SU-DHL-6 (cell line): ENCODE measurements around the gene GJA4.

Experiments
- EZH2phosphoT487 ChIP-seq: fragments of 200-600 bp; sonication (generic), shearing (Covaris generic); conservative IDR thresholded peaks from 2 replicates; pipeline ENCODE4 v1.6.1; 2018; ENCODE audit warnings: mild to moderate bottlenecking, antibody characterized with exemption, low read length, moderate library complexity, mixed read lengths
- TF ChIP-seq, protein P1 (sequence below): fragments of 200-600 bp; sonication (generic); IDR thresholded peaks from one replicate; pipeline ENCODE4 v1.5.1; 2017; ENCODE audit warnings: antibody characterized with exemption, mild to moderate bottlenecking, low read length, moderate library complexity; ENCODE audit not compliant: insufficient read depth, poor library complexity, severe bottlenecking

DNA sequence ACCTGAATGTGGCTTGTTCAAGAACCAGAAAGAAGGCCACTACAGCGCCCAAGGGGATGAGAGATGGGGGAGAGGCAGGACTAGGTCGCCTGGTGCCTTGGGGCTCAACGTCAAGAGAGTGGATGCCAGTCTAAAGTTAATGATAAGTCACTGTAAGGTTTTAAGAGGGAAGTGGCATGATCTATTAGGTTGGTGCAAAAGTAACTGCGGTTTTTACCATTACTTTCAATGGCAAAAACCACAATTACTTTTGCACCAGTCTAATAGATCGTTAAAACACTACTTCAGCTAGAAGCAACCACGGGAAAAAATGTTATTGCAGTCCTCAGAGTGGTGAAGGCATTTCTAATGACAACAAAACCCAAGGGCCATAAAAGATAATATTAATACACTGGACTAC, 14.4 kb upstream of the GJA4 start:
- no peak for TF ChIP-seq EZH2phosphoT487
- TF ChIP-seq, protein P1, sequence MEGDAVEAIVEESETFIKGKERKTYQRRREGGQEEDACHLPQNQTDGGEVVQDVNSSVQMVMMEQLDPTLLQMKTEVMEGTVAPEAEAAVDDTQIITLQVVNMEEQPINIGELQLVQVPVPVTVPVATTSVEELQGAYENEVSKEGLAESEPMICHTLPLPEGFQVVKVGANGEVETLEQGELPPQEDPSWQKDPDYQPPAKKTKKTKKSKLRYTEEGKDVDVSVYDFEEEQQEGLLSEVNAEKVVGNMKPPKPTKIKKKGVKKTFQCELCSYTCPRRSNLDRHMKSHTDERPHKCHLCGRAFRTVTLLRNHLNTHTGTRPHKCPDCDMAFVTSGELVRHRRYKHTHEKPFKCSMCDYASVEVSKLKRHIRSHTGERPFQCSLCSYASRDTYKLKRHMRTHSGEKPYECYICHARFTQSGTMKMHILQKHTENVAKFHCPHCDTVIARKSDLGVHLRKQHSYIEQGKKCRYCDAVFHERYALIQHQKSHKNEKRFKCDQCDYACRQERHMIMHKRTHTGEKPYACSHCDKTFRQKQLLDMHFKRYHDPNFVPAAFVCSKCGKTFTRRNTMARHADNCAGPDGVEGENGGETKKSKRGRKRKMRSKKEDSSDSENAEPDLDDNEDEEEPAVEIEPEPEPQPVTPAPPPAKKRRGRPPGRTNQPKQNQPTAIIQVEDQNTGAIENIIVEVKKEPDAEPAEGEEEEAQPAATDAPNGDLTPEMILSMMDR = no peak
